Measurements from ENCODE around the gene GPD1.

GRCh38 chr12:50120953-50121352 is 17.1 kb downstream of the GPD1 start:
- TF ChIP-seq CTCF (IDR thresholded peaks at IDR 0.05) = no peak
- no peak for TF ChIP-seq POLR2A (IDR thresholded peaks at IDR 0.05)
